GM08714 (cell line): Measurements from ENCODE around the gene KIAA2012.

Source experiments
- H3K4me3 ChIP-seq: fragments of 200-500 bp; sonication (Bioruptor generic); 2 replicates; pipeline ENCODE4 v1.5.1; 2014; ENCODE audit warnings: mild to moderate bottlenecking, low read length, inconsistent platforms
- ZNF274 ChIP-seq: IDR thresholded peaks from 2 replicates; pipeline ENCODE4 v1.6.1; 2012; ENCODE audit warnings: mild to moderate bottlenecking, low read depth, low read length

The KIAA2012 gene

DNA sequence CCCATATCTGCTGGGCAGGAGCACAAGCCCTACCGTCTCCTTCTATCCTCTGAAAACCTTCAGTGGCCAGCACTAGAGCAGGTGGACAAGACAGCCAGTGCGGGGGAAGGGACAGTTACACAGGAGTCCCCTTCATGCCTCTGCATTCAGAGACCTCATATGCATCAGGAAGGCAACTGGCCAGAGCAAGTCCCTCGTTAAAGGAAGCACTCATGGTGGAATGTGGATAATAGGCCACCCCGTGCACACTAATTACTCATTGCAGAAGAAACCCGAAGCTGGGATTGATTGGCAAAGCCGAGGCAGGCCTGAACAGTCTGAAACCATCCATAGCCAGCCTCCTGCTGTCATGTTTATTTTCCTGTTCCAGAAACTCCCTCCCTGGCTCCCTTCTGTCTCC is 11.2 kb downstream of the KIAA2012 start:
- H3K4me3 ChIP-seq: no peak overlapping the region
- TF ChIP-seq ZNF274: no peak

DNA sequence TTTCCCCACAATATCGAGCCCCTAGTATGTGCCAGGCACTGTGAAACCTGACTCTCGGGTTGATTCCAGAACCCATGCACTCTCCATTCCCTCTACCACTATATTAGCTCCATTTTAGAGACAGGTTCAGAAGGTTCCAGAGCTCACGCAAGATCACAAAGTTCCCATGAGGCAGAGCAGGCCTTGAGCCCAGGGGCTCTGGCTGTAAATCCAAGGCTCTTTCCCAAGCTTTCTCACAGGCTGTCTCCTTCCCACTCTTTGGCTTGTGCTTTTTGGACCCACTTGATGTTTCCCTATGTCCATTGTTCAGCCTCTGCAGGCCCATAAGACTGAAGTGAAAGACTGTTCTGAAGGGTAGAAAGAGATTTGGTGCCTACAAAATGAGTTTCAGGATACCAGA is 15.7 kb downstream of the KIAA2012 start:
- no peak for TF ChIP-seq ZNF274
- no peak overlapping the region for H3K4me3 ChIP-seq

DNA sequence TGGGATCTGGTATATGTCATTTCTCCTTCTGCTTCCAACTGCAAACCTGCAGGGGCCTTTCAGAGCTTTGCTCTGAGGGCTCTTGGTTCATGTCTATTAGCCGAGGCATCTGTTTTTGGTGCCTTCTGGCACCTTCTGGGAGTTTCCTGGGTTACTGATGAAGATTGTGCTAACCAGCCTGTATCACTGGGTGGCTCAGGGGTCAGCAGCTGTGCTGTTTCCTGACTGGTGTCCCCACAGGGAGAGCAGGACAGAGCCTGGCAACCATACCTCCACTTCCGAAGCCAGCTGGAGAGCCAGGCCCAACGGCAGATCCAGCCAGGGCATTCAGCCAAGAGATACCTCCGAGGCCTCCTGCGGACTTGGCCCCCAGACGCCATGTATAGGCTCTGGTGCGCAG is 17.5 kb downstream of the KIAA2012 start:
- no peak for TF ChIP-seq ZNF274

DNA sequence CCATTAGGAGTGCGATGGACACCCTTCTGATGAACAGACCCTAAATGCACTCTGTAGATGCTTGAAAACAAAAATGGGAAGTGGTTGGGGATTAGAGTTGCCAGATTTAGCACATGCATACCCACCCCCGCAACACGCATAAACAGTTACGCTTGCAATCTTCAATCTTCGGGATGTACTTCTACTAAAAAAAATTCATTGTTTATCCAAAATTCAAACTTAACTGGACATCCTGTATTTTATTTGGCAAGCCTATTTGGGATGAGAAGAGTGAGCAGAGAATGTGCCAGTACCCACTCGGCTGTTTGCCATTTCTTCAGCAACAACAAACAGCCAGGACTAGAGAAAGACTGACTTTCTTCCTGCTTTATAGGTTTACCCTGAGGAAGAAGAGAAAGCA is 18.4 kb downstream of the KIAA2012 start:
- TF ChIP-seq ZNF274: no peak
- H3K4me3 ChIP-seq: no peak overlapping the region

More for the DNA sequence above, 17.5 kb downstream of the KIAA2012 start:
- no peak overlapping the region for H3K4me3 ChIP-seq

DNA sequence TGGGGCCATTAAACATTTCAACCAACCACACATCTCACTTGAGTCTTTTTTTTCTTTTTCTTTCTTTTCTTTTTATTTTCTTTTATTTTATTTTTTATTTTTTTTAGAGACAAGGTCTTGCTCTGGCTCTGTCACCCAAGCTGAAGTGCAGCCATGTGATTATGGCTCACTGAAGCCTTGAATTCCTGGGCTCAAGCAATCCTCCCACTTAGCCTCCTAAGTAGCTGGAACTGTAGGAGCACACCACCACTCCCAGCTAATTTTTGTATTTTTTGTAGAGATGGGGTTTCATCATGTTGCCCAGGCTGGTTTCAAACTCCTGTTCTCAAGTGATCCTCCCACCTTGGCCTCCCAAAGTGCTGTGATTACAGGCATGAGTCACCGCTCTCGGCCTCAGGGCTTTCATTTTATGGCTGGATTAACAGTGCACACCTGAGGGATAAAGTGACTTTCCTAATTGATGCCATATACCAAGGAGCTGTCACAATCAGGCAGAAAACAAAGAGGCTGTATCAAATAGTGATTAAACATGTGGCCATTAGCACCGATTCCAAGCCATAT is 21.5 kb downstream of the KIAA2012 start:
- TF ChIP-seq ZNF274: no peak
- no peak overlapping the region for H3K4me3 ChIP-seq

DNA sequence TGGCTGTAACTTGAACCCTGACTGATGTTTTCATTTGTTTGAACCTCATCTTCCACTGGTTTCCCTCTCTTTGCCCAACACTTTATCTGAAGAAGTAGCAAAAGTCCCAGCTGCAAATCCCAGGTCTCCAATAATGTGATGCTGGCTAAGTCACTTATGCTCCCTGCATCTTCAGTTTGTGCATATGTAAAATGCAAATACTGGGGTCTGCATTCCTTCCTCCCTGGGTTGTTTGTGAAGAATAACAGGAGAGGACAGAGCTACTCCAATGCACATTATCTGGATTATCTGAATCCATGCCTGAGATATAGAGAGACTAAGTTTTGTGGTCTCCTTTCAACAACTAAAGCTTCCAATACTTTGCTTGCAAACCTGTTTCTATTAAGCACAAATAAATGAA is 22.2 kb downstream of the KIAA2012 start:
- no peak overlapping the region for H3K4me3 ChIP-seq
- no peak for TF ChIP-seq ZNF274

DNA sequence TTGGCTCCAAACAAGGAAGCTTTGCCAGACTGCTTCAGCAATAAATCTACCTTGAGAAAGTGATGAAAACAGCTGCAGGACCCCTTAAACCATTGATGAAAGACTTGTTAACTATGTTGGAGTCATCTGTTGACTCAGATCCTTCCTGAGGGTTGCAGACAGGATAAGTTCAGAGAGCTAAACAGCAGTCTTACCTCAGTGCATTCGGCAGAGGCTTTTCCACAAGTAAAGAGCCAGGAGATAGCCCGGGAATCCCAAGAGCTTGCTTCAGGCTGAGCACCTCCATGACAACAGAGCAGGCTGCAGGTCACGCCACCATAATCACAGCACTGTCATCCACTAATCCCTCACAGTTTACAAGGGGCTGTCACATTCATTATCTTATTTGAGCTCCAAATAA is 23.7 kb downstream of the KIAA2012 start:
- no peak overlapping the region for H3K4me3 ChIP-seq
- TF ChIP-seq ZNF274: no peak

DNA sequence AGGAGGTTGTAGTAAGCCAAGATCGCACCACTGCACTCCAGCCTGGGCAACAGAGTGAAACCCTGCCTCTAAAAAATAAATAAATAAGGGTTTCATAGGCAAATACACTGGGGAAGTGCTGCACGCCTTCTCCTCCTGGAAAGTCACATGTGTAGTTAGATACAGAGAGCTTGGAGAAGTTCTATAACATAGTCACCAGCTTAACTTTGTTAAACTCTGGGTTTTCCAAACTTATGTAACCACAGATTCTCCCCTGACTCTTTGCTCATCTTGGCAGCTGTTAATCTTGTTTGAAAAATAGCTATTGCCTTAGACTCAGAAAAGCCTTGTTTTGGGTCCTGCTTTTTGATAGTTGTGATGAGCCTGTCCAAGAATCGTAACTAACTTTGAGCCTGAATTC is 25.2 kb downstream of the KIAA2012 start:
- no peak for TF ChIP-seq ZNF274
- H3K4me3 ChIP-seq: no peak overlapping the region

DNA sequence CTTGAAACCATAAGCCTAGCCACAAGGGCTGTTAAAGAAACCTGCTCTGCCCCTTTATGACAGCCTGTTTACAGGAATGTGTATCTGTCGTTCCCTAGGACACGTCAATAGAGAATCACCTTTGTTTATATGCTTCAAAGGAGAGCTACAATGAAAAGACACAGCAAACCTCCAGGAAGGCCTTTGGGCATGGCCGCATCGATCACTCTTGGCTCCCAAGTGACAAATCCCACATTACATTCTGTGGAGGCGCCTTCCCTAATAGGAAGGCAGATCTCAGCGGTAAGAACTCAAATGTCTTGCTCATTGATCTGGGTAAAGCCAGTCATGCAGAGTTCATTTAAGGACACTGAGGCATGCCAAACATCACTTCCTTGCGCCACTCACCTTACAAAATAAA is 26.5 kb downstream of the KIAA2012 start:
- H3K4me3 ChIP-seq: no peak overlapping the region
- no peak for TF ChIP-seq ZNF274

DNA sequence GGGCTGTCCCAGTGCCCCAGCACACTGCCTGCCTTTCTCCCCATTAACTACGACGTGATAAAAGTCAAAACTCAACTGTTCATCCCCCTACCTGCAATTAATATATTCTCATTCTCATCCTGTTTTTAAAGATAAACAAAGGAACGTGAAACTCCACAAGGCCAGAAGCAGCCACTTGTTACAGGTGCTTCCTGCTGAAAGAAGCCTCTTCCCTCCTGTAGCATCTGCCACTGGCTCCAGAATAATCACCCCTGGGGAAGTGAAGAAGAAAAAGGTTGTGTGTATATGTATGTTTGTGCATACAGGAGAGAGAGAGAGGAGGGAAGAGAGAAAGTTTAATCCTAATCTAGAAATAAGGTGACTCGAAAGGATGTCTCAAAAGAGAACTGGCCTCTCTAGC is 27.1 kb downstream of the KIAA2012 start:
- no peak overlapping the region for H3K4me3 ChIP-seq
- TF ChIP-seq ZNF274: no peak

DNA sequence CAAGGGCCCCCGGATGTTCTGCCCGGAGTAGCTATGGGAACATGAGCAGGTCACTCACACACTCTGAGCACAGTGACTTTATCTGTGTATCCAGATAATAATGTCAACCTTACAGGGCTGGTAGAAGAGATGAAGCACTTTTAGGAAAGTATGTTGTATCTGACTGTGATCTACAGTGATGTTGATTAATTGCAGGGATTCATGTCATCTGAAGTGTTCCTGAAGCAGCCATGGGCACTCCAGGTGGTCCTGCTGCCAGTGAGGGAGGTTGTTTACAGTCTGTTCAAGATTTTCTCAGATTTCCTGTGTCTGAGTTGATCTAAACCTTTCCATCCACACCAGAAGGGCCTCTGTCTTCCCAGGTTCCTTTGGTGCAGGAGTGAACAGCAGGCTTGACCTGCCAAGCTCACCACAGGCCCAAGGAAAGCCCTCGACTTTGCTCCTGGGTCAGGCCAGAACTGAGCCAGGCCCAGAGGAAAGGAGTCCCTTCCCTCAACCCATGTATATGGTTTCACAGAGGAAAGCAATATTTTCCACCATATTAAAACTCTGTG is 28.0 kb downstream of the KIAA2012 start:
- TF ChIP-seq ZNF274: no peak
- no peak overlapping the region for H3K4me3 ChIP-seq

DNA sequence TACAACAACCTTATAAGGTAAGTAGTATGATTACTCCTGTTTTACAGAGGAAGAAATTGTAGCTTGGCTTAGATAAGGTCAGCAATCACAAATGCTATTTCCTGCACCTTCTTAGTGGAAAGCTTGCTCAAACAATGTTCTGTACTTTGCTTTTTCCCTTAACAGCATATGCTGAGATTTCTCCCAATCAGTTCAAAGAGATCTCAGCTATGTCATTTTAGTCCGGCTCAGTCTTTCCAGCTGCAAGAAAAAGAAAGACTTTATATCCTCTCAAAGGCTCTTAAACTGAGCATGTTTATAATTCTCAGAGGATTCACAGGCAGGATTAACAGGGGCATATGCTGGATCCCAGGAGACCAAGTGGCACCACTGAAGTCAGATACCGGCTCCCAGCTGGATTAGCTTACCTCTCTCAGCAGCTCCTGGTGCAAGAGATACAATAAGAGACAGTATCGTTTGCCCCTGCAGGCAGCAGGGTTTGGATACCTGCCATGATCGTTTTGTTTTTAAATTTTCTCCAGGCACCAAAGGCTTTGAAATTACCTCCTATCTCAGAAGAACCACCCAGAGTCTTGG is 29.5 kb downstream of the KIAA2012 start:
- no peak for TF ChIP-seq ZNF274
- no peak overlapping the region for H3K4me3 ChIP-seq

DNA sequence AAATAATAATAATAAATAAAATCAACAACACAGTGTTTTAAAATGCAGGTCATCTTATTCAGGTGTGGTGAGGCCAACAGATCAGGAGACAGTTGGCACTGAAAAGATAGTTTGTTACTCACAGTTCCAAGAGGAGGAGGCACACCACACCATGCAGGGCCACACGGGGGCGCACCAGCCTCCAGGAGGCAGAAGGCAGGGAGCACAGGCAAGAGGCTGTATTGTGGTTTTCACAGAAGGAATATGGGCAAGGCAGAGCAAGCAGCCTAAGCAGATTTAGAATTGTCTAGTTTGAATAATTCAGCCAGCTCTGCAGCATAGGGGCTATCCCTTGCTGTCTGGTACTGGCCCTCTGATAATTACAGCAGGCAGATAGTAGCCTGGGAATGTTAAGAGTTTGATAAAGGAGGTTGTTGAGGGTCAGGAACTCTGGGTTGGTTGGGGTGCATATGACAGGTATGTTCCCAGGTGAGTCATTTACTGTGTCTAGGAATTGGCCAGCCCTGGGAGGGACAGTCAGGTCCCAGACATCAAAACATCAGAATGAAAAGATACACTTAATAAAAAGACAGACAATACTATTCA is 31.3 kb downstream of the KIAA2012 start:
- H3K4me3 ChIP-seq: no peak overlapping the region
- no peak for TF ChIP-seq ZNF274

DNA sequence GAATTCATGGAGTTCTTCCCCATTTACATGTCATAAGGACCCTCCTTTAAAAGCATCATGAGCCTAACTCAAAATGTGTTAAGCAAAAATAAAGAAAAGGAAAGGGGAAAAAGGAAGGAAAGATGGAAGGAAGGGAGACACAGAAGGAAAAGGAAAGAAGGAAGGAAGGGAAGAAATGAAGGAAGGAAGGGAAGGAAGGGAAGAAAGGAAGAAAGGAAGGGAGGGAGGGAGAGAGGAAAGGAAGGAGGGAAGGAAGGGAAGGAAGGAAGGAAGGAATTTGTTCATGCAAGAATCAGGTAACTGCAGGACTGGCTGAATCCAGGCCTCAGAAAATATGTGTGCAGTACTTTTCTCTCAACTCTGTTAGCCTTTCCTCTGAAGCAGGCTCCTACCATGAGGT is 32.0 kb downstream of the KIAA2012 start:
- no peak overlapping the region for H3K4me3 ChIP-seq
- TF ChIP-seq ZNF274: no peak

DNA sequence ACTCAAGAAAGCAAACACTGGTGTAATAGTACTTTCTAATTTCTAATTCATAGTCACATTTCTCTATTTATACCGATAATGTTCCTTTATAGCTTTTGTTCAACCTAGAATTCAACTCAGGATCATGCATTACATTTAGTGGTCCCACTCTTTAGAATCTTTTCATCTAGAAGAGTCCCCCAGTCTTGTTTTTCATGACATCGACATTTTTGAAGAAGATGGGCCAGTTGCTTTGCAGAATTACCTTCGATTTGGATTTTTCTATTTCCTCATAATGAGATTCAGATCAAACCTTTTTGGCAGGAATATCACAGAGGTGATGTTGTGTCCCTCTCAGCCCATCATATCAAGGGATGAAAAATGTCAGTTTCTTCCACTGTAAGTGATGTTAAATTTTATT is 35.3 kb downstream of the KIAA2012 start:
- no peak overlapping the region for H3K4me3 ChIP-seq
- no peak for TF ChIP-seq ZNF274
